NCI-H526 (cell line): ENCODE results near the gene GDF9.
A peak's percentile ranks its signal among the peaks of the same experiment; 100 is the strongest.
"Not testable (repeated sequence)": the region's sequence is repeated elsewhere in the genome, so short reads cannot be mapped to it uniquely, and the experiment has no call there.

Experiments
- DNase-seq, 2 experiments: peaks; one replicate each; lab custom pipeline; 2025; lab: John Stamatoyannopoulos, UW

GDF9 gene

GRCh38 chr5:132872788-132873118 is 6.5 kb upstream of the GDF9 start:
- no peak for DNase-seq

GRCh38 chr5:132871459-132872284 is 5.4 kb upstream of the GDF9 start:
- DNase-seq = no peak

GRCh38 chr5:132870801-132871200 is 4.5 kb upstream of the GDF9 start:
- no peak for DNase-seq

- no peak for DNase-seq
These were observed 2.5 kb upstream of the GDF9 start for GRCh38 chr5:132868754-132869153.

GRCh38 chr5:132867046-132867451 is 780 bp upstream of the GDF9 start:
- DNase-seq = peak in 1 of 2 experiments; percentile 25

GRCh38 chr5:132865668-132866341 is 464 bp downstream of the GDF9 start:
- DNase-seq = no peak

- no peak for DNase-seq
These were observed 5.5 kb downstream of the GDF9 start for GRCh38 chr5:132860742-132861141.

- DNase-seq = no peak
These were observed 6.3 kb downstream of the GDF9 start for GRCh38 chr5:132859889-132860437.

GRCh38 chr5:132856011-132856410 is 10.3 kb downstream of the GDF9 start:
- DNase-seq = no peak

- not testable (repeated sequence) for DNase-seq
These were observed 11.3 kb downstream of the GDF9 start for GRCh38 chr5:132854992-132855391.

GRCh38 chr5:132854301-132854700 is 12.0 kb downstream of the GDF9 start:
- no peak for DNase-seq

- no peak for DNase-seq
These were observed 12.5 kb downstream of the GDF9 start for GRCh38 chr5:132853790-132854189.

- DNase-seq = no peak
These were observed 12.9 kb downstream of the GDF9 start for GRCh38 chr5:132853323-132853722.

GRCh38 chr5:132850066-132850465 is 16.2 kb downstream of the GDF9 start:
- DNase-seq = peak in 1 of 2 experiments; percentile 4

- DNase-seq = no peak
These were observed 16.9 kb downstream of the GDF9 start for GRCh38 chr5:132849347-132849746.

- DNase-seq = no peak
These were observed 18.0 kb downstream of the GDF9 start for GRCh38 chr5:132848270-132848669.

- no peak for DNase-seq
These were observed 25.0 kb downstream of the GDF9 start for GRCh38 chr5:132841305-132841704.

- no peak for DNase-seq
These were observed 25.4 kb downstream of the GDF9 start for GRCh38 chr5:132840896-132841295.

- DNase-seq = no peak
These were observed 26.0 kb downstream of the GDF9 start for GRCh38 chr5:132840313-132840712.

GRCh38 chr5:132839426-132840301 is 26.6 kb downstream of the GDF9 start:
- DNase-seq = no peak

- DNase-seq = no peak
These were observed 27.6 kb downstream of the GDF9 start for GRCh38 chr5:132838516-132839282.
